Measurements from ENCODE around the gene FXN.
"Not testable (repeated sequence)": the region's sequence is repeated elsewhere in the genome, so short reads cannot be mapped to it uniquely, and the experiment has no call there.

Gene FXN

DNA sequence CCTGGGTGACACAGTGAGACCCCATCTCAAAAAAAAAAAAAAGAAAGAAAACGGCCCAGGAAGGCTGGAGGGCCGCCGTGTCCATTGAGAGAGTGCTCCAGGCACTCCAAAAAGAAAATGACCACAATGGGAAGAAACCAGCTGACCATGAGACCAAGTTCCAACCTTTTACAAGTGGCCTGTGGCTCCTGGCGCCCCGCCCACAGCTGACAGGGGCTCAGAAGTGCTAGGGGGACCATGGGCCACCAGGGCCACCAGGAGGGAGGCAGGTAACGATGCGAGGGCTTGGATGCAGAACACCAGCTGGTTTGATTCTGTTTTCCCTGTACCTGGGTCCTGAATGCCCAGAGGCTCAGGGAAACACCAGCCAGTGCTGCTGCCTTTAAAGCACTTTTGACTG is 34.6 kb downstream of the FXN start:
- DNase-seq (ENCODE audit: low read depth in 2 of 2) = no peak

GRCh38 chr9:69071059-69071458 is 35.5 kb downstream of the FXN start:
- DNase-seq (ENCODE audit: low read depth in 2 of 2) = no peak

DNA sequence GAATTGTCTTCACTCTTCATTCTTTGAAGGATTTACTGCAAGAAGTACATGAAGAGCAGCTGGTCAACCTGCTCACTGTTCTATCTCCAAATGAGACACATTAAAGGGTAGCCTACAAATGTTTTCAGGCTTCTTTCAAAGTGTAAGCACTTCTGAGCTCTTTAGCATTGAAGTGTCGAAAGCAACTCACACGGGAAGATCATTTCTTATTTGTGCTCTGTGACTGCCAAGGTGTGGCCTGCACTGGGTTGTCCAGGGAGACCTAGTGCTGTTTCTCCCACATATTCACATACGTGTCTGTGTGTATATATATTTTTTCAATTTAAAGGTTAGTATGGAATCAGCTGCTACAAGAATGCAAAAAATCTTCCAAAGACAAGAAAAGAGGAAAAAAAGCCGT is 37.6 kb downstream of the FXN start:
- DNase-seq (ENCODE audit: low read depth in 2 of 2) = no peak

GRCh38 chr9:69074801-69075200 is 39.2 kb downstream of the FXN start:
- no peak for DNase-seq (ENCODE audit: low read depth in 2 of 2)

GRCh38 chr9:69076550-69076949 is 41.0 kb downstream of the FXN start:
- DNase-seq (ENCODE audit: low read depth in 2 of 2) = no peak

GRCh38 chr9:69078069-69078468 is 42.5 kb downstream of the FXN start:
- no peak for DNase-seq (ENCODE audit: low read depth in 2 of 2)

- DNase-seq (ENCODE audit: low read depth in 2 of 2) = no peak
These were observed 43.0 kb downstream of the FXN start for GRCh38 chr9:69078581-69078980.

GRCh38 chr9:69079186-69079585 is 43.6 kb downstream of the FXN start:
- no peak for DNase-seq (ENCODE audit: low read depth in 2 of 2)

- no peak for DNase-seq (ENCODE audit: low read depth in 2 of 2)
These were observed 45.7 kb downstream of the FXN start for GRCh38 chr9:69081261-69081660.

DNA sequence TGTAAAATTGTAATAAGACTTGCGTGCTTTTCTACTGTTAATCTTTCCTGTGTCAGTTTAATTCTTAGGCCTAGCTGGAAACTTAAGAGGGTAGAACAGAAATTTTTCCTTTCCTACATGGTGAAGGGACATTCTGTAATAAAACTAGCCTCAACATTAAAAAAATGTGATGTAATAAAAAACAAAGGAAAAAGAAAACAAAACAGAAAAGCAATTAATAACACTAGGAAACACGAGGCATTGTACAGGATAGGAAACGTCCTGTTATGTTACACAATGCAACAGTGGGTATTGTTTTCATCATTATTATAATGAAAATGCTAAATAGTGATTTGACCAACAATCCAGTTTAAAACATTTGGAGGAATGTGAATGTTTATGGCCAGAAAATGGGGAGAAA is 47.8 kb downstream of the FXN start:
- no peak for DNase-seq (ENCODE audit: low read depth in 2 of 2)

GRCh38 chr9:69085569-69086283 is 50.2 kb downstream of the FXN start:
- no peak for DNase-seq (ENCODE audit: low read depth in 2 of 2)

DNA sequence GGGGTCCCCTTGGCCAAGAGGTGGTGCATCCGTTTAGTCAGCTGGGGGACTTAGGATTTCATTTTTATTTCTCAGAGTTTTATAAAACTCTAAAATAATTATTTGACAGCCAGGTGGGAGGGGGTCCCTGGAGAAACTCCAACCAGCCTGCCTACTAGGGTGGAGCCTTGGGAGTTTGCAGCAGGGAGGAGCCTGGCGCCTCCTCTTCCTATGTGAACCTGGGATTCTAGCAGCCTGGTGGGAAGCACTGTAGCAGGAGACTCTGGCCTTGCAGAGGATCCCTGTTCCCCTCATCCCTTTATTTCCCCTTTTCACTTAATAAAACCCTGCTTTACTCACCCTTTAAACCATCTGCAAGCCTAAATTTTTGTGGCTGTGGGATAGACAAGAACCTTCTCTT is 50.8 kb downstream of the FXN start:
- no peak for DNase-seq (ENCODE audit: low read depth in 2 of 2)

DNA sequence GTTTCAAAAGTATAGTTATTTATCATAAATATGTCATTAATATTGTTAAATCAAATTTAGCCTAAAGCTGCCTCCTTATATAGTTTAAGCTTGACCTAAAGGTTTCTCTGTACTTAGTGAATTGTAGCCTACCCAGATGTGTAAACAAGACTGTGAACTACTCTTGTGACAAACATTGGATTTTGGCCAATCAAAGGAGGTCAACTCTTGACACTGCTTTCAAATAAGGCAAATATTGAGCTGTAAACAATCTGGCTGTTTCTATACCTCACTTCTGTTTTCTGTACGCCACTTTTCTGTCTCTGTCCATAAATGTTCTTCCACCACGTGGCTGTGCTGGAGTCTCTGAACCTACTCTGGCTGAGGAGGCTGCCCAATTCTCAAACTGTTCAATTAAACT is 51.2 kb downstream of the FXN start:
- DNase-seq (ENCODE audit: low read depth in 2 of 2) = no peak

- no peak for DNase-seq (ENCODE audit: low read depth in 2 of 2)
These were observed 53.5 kb downstream of the FXN start for GRCh38 chr9:69089082-69089481.

DNA sequence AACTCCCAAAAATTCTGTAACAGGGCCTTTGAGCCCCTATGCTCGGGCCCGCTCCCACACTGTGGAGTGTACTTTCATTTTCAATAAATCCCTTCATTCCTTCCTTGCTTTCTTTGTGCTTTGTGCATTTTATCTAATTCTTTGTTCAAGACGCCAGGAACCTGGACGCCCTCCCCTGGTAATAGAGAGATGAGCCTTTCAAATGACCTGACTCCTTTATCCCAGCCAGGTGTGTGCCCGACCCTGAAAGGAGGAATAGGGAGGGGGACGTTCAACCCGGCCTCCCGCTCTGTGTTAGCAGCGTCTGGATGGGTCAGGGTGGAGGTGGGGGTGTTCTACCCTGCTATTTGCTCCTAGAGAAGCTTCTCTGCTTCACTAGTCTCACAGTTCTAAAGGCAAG is 53.9 kb downstream of the FXN start:
- DNase-seq (ENCODE audit: low read depth in 2 of 2) = no peak

- DNase-seq (ENCODE audit: low read depth in 2 of 2) = no peak
These were observed 54.7 kb downstream of the FXN start for GRCh38 chr9:69090140-69090750.

- DNase-seq (ENCODE audit: low read depth in 2 of 2) = no peak
These were observed 55.4 kb downstream of the FXN start for GRCh38 chr9:69090946-69091345.

DNA sequence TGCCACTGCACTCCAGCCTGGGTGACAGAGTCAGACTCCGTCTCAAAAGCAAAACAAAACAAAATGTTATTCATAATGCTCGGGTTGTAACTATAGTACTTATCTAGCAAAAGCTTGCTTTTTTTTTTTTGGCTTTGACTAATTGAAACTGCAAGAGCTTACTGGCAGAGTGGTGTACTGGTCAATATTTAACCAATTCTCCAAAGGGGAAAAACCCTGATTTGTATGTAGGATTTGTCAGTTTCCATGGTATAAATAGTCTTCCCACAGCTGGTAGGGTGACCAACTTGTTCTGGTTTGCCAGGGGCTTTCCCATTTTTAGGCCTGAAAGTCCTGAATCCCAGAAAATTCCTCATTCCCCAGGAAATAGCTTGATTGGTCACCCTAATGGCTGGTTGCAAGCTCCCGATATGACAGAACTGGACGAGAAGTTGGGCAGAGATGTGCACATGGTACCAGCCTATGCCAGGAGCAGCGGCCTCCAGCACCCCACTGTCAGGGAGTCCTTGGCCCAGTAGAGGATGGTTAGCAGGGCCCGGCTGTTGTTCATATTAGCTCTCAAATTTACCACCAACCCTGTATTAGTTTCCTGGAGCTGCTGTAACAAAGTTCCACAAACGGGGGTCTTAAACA is 58.0 kb downstream of the FXN start:
- DNase-seq (ENCODE audit: low read depth in 2 of 2) = no peak

GRCh38 chr9:69094361-69095135 is 59.0 kb downstream of the FXN start:
- DNase-seq (ENCODE audit: low read depth in 2 of 2) = not testable (repeated sequence)

DNA sequence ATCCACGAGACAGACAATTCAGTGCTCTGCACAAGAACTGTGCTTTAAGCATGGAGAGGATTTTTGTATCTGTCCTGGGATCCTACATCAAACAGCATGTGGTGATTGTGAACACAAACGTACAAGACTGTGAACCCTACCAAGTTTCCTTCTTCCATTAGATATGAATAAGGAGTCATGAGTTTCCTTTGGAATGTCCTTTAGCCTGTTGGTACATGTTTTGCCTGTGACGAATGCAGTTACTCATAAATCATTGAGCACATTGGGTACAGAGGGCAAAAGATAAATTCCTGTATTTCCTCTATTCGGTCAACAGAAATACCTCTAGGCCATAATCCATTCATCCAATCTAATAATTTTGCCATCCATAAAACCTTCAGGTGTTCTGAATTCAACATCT is 61.5 kb downstream of the FXN start:
- DNase-seq (ENCODE audit: low read depth in 2 of 2) = no peak

- no peak for DNase-seq (ENCODE audit: low read depth in 2 of 2)
These were observed 62.5 kb downstream of the FXN start for GRCh38 chr9:69097923-69098593.

All from stimulated activated CD4-positive, alpha-beta T cell treated with anti-CD3 and anti-CD28 coated beads, Interleukin-4, amount 100 ng/mL, for 48 hours (primary cell).